ENCODE measurements around the gene DIS3L2. TPM values are rescaled to one million over a fixed set of nuclear protein-coding genes. Genes with fewer than 3 reads are reported as not detected.

The DIS3L2 gene, protein sequence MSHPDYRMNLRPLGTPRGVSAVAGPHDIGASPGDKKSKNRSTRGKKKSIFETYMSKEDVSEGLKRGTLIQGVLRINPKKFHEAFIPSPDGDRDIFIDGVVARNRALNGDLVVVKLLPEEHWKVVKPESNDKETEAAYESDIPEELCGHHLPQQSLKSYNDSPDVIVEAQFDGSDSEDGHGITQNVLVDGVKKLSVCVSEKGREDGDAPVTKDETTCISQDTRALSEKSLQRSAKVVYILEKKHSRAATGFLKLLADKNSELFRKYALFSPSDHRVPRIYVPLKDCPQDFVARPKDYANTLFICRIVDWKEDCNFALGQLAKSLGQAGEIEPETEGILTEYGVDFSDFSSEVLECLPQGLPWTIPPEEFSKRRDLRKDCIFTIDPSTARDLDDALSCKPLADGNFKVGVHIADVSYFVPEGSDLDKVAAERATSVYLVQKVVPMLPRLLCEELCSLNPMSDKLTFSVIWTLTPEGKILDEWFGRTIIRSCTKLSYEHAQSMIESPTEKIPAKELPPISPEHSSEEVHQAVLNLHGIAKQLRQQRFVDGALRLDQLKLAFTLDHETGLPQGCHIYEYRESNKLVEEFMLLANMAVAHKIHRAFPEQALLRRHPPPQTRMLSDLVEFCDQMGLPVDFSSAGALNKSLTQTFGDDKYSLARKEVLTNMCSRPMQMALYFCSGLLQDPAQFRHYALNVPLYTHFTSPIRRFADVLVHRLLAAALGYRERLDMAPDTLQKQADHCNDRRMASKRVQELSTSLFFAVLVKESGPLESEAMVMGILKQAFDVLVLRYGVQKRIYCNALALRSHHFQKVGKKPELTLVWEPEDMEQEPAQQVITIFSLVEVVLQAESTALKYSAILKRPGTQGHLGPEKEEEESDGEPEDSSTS
- 21.6 TPM for polyA plus RNA-seq (2012; ENCODE audit: insufficient read length, low read depth)

DNA sequence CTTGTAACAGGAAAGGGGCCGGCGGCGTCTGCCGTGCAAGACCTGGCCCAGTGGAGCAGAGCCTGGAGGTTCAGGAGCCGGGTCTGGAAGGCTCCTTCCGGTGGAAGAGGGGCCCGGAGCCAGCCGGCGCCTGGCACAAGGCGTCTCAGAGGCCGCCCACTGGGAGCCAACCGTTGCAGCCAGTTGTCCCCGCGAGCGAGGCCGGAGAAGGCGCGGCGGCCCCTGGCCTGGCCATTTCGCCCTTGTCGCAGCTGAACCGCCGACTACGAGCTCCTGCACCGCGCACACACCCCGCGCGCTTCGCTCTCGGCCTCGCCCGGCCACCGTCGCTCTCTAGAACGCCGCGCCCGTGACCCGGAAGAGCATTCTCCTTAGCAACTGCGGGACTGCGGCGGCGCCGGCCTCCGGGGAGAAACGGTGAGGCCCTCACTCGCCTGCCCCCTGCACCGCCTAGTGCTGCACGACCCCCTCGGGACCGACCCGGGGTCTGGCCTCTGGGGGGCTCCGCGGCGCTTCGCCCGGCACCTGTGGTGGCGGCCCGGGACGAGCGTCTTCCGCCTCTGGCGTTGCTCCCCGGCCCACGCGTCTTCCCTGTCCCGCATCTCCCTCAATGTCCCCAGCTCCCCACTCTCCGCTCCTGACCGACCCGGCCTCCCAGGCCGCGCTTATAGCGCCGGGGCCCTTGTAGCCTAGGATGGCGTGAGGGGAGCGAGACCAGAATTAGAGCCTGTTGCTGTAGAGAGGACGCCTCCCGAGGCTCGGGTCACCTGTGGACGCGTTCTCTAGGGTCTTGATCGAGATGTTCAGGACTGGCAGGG is at the start of gene DIS3L2:
Gene DIS3L2 (plus strand): TSS at position 365 of the 818 bp plus-strand sequence. CDS start 53,215 bp downstream, outside the sequence.
- TF ChIP-seq TAF1 (IDR thresholded peaks at IDR 0.05; ENCODE audit: borderline replicate concordance, insufficient read depth, low read length) (0 out of 2 replicates have a peak, but pooled peaks have one; percentile 42), FOXP2 (optimal IDR thresholded peaks at IDR 0.05; ENCODE audit: borderline replicate concordance, extremely low read depth, extremely low read length, insufficient read depth) (peak; percentile 67), SIN3A (IDR thresholded peaks at IDR 0.05; ENCODE audit: borderline replicate concordance, insufficient read depth, low read length) (no peak), POLR2AphosphoS5 (IDR thresholded peaks at IDR 0.05; ENCODE audit: low read depth, low read length) (peak; percentile 67)
- TF ChIP-seq, protein P1, sequence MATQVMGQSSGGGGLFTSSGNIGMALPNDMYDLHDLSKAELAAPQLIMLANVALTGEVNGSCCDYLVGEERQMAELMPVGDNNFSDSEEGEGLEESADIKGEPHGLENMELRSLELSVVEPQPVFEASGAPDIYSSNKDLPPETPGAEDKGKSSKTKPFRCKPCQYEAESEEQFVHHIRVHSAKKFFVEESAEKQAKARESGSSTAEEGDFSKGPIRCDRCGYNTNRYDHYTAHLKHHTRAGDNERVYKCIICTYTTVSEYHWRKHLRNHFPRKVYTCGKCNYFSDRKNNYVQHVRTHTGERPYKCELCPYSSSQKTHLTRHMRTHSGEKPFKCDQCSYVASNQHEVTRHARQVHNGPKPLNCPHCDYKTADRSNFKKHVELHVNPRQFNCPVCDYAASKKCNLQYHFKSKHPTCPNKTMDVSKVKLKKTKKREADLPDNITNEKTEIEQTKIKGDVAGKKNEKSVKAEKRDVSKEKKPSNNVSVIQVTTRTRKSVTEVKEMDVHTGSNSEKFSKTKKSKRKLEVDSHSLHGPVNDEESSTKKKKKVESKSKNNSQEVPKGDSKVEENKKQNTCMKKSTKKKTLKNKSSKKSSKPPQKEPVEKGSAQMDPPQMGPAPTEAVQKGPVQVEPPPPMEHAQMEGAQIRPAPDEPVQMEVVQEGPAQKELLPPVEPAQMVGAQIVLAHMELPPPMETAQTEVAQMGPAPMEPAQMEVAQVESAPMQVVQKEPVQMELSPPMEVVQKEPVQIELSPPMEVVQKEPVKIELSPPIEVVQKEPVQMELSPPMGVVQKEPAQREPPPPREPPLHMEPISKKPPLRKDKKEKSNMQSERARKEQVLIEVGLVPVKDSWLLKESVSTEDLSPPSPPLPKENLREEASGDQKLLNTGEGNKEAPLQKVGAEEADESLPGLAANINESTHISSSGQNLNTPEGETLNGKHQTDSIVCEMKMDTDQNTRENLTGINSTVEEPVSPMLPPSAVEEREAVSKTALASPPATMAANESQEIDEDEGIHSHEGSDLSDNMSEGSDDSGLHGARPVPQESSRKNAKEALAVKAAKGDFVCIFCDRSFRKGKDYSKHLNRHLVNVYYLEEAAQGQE (IDR thresholded peaks at IDR 0.05; ENCODE audit: insufficient read depth in 1 of 2, low read depth in 2 of 2, low read length in 2 of 2) = 0 out of 4 replicates have a peak, but pooled peaks of 1 of the 2 experiments have one; percentile 29

DNA sequence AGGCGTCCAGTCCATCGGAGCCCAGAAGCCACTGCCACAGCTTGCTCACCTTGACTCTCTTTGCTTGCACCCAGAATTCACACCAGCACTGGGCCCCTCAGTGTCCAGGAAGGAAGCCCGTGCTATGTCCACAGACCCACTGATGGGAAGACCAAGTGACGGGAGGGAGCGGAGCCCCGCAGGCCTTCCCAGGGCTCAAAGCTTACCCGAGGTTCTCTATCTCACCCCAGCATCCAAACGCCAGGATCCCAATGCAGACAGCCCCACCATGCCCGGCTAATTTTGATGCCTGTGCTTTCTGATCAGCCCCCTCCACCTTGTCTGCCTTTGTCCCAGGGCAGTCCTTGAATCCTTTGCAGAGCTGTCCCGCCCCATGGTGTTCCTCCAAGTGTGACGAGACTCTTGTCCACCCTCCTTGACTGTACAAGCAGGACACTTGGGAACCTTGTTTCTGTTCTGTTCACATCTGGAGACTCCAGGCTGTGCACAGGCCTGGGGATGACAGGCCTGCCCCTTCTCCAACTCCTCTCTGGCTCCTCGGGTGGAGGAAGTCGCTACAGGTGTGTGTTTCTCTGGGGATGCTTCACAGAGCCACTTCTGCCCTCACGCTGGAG is 47.3 kb upstream of the DIS3L2 start:
- TF ChIP-seq TAF1 (IDR thresholded peaks at IDR 0.05; ENCODE audit: borderline replicate concordance, insufficient read depth, low read length) (no peak), FOXP2 (optimal IDR thresholded peaks at IDR 0.05; ENCODE audit: borderline replicate concordance, extremely low read depth, extremely low read length, insufficient read depth) (no peak), SIN3A (IDR thresholded peaks at IDR 0.05; ENCODE audit: borderline replicate concordance, insufficient read depth, low read length) (no peak), POLR2AphosphoS5 (IDR thresholded peaks at IDR 0.05; ENCODE audit: low read depth, low read length) (no peak)
- TF ChIP-seq, protein P1 (IDR thresholded peaks at IDR 0.05; ENCODE audit: insufficient read depth in 1 of 2, low read depth in 2 of 2, low read length in 2 of 2) = no peak

DNA sequence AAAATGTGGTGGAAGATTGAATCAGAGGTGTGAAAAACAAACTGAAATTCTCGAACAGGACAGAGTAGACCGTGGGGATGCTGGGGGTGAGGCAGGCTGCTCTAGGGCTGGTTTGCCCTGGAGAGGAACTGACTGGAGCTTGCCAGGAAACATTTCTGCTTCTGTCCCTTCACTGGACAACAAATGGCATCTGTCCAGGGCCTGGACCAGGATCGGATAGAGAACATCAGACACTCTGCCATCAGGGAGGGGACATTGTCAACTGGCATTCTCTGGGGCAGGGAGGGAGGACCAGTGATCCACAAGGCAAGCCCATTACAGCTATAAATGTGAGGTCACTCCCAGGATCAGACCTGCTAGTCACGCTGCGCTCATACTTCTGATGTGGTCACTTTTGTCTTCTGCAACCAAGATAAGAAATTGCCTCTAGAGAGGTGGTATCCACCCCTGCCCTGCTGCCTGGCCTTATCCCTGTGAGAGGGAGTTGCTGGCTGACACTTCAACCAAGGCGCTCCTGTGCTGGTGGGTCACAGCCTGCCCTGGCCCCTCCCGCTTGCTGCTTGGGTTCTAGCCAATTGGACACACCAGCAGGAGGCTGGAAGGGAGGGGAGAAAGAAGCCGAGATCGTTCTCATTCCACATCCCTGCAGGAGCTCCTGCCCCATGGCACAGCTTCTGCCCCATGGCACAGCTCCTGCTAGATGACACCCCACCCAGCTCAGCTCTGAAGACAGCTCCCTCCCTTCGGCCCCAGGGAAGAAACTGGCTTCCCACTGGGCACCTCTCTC is 44.0 kb upstream of the DIS3L2 start:
- no peak for TF ChIP-seq FOXP2 (optimal IDR thresholded peaks at IDR 0.05; ENCODE audit: borderline replicate concordance, extremely low read depth, extremely low read length, insufficient read depth)
- TF ChIP-seq, protein P1 (IDR thresholded peaks at IDR 0.05; ENCODE audit: insufficient read depth in 1 of 2, low read depth in 2 of 2, low read length in 2 of 2) = no peak
- no peak for TF ChIP-seq POLR2AphosphoS5 (IDR thresholded peaks at IDR 0.05; ENCODE audit: low read depth, low read length)
- no peak for TF ChIP-seq SIN3A (IDR thresholded peaks at IDR 0.05; ENCODE audit: borderline replicate concordance, insufficient read depth, low read length)
- no peak for TF ChIP-seq TAF1 (IDR thresholded peaks at IDR 0.05; ENCODE audit: borderline replicate concordance, insufficient read depth, low read length)

Measured in PFSK-1 (cell line).